Calu3 (cell line): ENCODE data around the gene CNTNAP4. TPM values are rescaled to one million over a fixed set of nuclear protein-coding genes. Genes with fewer than 3 reads are reported as not detected.

ENCODE experiments used
- BruUV-seq: library from RNA; stranded (reverse); fragments of 400-500 nt; replicated peaks from 2 replicates; lab custom pipeline; 2021; lab: Mats Ljungman, UMichigan
- CTCF ChIA-PET: fragments of 300-600 bp; sonication (Branson Sonifier 250); formaldehyde crosslinking; loops from one replicate; lab custom pipeline; 2022; ENCODE audit warnings: antibody characterized with exemption; lab: Charles Lee
- DNase-seq: peaks from one replicate; pipeline ENCODE4 v3.0.0; 2022
- H3K27ac Mint-ChIP-seq: one replicate; pipeline ENCODE4 v1.8.0; 2022; ENCODE audit warnings: mixed read lengths; ENCODE audit not compliant: unreplicated experiment
- H3K27me3 Mint-ChIP-seq: one replicate; pipeline ENCODE4 v1.8.0; 2022; ENCODE audit warnings: mixed read lengths; ENCODE audit not compliant: unreplicated experiment
- H3K36me3 Mint-ChIP-seq: one replicate; pipeline ENCODE4 v1.8.0; 2022; ENCODE audit warnings: mild to moderate bottlenecking, moderate library complexity, mixed read lengths; ENCODE audit not compliant: insufficient read depth, unreplicated experiment
- H3K4me1 Mint-ChIP-seq: one replicate; pipeline ENCODE4 v1.8.0; 2022; ENCODE audit warnings: mild to moderate bottlenecking, low read depth, mixed read lengths; ENCODE audit not compliant: unreplicated experiment
- H3K4me3 Mint-ChIP-seq: one replicate; pipeline ENCODE4 v1.8.0; 2022; ENCODE audit warnings: mild to moderate bottlenecking, low read depth, moderate library complexity, mixed read lengths; ENCODE audit not compliant: unreplicated experiment
- H3K9me3 Mint-ChIP-seq: one replicate; pipeline ENCODE4 v1.8.0; 2022; ENCODE audit warnings: low read depth, mixed read lengths; ENCODE audit not compliant: unreplicated experiment
- CTCF ChIP-seq: fragments of 200-600 bp; IDR thresholded peaks from one replicate; pipeline ENCODE4 v1.8.0; 2022; ENCODE audit warnings: antibody characterized with exemption; ENCODE audit not compliant: unreplicated experiment
- intact Hi-C: fragments of 100-400 bp; cut with micrococcal nuclease; formaldehyde crosslinking; loops from one replicate; pipeline ENCODE4 v1.10.0; 2022; ENCODE audit not compliant: unreplicated experiment
- total RNA-seq: library from RNA; stranded (reverse); gene quantifications from 2 replicates; pipeline ENCODE4 v1.2.3, GENCODE V29; 2022

Gene CNTNAP4
- total RNA-seq, 1 experiment from 2014 or later: not detected

DNA sequence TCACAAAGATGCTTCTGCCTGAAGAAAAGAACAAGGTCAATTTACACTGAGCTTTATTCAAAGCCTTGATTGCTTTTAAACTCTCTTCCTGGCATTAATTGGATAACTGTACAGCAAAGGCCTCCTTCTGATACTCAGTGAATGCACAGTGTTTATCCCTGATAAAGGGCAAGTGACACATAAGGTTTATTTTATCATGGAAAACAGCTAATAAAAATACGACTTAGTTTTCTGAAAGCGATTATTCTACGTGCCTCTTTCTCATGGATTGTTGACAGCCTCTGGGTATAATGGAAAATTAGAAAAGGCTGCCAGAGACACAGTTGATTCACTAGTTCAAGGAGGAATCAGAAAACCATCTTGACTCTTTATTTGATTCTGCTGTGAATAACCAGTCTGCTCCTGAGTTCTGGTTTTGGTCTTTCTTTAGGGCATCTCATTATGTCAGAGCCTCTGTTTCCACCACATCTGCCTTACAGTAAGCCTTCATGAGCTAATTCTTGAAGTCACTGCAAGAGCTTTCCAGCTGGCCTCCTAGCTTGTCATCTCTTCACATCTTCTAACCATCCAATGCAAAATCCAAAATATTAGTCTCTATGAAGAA is 212.9 kb downstream of the CNTNAP4 start:
- no peak overlapping the region for H3K27ac Mint-ChIP-seq
- DNase-seq: no peak
- no TSS peak for BruUV-seq
- peaks cover 2% of the 10 kb centered on the region for H3K9me3 Mint-ChIP-seq
- no peak for TF ChIP-seq CTCF
- peaks cover 14% of the 10 kb centered on the region for H3K4me1 Mint-ChIP-seq
- H3K27me3 Mint-ChIP-seq: no peaks in the 10 kb centered on the region
- CTCF ChIA-PET: no interaction called here
- intact Hi-C loops: no loop called here
- H3K36me3 Mint-ChIP-seq: no peaks in the 10 kb centered on the region
- H3K4me3 Mint-ChIP-seq: no peak overlapping the region

GRCh38 chr16:76500006-76500405 is 222.8 kb downstream of the CNTNAP4 start:
- Mint-ChIP-seq H3K4me3 (no peak overlapping the region), H3K27me3 (no peaks in the 10 kb centered on the region), H3K4me1 (peaks cover 8% of the 10 kb centered on the region), H3K36me3 (no peaks in the 10 kb centered on the region), H3K9me3 (no peaks in the 10 kb centered on the region), H3K27ac (no peak overlapping the region)
- no peak for DNase-seq
- no peak for TF ChIP-seq CTCF
- intact Hi-C loops: no loop called here
- BruUV-seq: no TSS peak
- CTCF ChIA-PET: no interaction called here

- intact Hi-C loops: no loop called here
- CTCF ChIA-PET: interaction anchor here (0.5 to 0.7 kb wide), 3 partner anchors 69 to 929 kb away, joined by 3 to 7 read pairs (median 4); no protein-coding TSS in a partner anchor
- Mint-ChIP-seq H3K36me3 (no peaks in the 10 kb centered on the region), H3K4me3 (no peak overlapping the region), H3K4me1 (peaks cover 8% of the 10 kb centered on the region), H3K9me3 (no peaks in the 10 kb centered on the region), H3K27me3 (no peaks in the 10 kb centered on the region), H3K27ac (no peak overlapping the region)
- BruUV-seq: no TSS peak
- no peak for DNase-seq
- no peak for TF ChIP-seq CTCF
Observed at GRCh38 chr16:76502063-76502462, 224.9 kb downstream of the CNTNAP4 start.

GRCh38 chr16:76502555-76502954 is 225.4 kb downstream of the CNTNAP4 start:
- Mint-ChIP-seq H3K4me3 (no peak overlapping the region), H3K27me3 (no peaks in the 10 kb centered on the region), H3K9me3 (no peaks in the 10 kb centered on the region), H3K4me1 (peaks cover 8% of the 10 kb centered on the region), H3K36me3 (no peaks in the 10 kb centered on the region), H3K27ac (no peak overlapping the region)
- intact Hi-C loops: no loop called here
- no peak for DNase-seq
- BruUV-seq: no TSS peak
- CTCF ChIA-PET: interaction anchor here (0.7 kb wide), 2 partner anchors 423 to 929 kb away, joined by 4 to 7 read pairs; no protein-coding TSS in a partner anchor
- no peak for TF ChIP-seq CTCF
